GM15510 (cell line): ENCODE results near the gene MGAT4A.

Experiments
- POLR2A ChIP-seq: IDR thresholded peaks from 3 replicates; pipeline ENCODE4 v1.6.1; 2011; ENCODE audit warnings: borderline replicate concordance; ENCODE audit not compliant: insufficient read length; ENCODE audit errors: extremely low read depth

The MGAT4A gene

DNA sequence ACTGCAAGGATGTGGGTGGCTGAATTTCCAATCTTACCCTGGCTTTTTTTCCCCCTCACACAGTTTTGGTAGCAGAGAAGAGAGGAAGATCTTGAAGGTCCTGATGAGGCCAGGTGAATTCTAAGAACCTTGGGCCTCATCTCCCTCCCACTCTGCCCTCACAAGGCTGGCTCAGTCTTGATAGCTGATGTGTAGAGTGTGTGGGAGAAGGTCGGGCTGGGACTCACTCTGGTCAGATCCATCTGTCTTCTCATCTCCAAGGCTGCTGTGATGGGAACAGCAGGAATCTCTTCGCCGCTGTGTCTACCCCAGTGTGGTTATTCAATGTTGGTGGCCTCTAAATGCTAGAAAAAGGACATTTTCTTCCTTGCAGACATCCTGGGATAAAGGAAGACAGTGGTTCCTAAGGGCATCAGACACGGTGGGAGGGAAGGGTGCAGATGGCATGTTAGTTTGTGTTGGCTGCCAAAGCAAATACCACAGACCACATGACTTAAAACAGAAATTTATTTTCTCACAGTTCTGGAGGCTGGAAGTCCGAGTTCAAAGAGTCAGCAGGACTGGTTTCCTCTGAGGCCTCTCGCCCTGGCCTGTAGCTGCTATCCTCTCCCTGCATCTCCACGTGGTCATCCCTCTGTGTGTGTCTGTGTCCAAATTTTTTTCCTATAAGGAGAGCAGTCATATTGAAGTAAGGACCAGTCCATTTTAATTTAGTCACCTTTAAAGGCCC is 37.6 kb upstream of the MGAT4A start:
- TF ChIP-seq POLR2A: no peak

DNA sequence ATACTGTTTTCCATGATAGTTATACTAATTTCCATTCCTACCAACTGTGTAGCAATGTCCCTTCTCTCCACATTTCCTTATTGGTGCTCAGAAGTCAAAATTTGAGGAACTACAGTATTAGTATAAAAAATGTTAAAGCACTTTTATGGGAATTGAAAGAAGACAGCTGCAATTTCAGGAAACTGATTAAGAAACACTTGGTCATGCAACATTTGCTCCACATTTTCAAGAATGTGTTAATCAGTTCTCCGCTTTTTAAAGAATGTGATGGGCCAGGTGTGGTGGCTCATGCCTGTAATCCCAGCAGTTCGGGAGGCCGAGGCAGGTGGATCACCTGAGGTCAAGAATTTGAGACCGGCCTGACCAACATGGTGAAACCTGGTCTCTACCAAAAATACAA is 33.6 kb upstream of the MGAT4A start:
- TF ChIP-seq POLR2A: no peak

DNA sequence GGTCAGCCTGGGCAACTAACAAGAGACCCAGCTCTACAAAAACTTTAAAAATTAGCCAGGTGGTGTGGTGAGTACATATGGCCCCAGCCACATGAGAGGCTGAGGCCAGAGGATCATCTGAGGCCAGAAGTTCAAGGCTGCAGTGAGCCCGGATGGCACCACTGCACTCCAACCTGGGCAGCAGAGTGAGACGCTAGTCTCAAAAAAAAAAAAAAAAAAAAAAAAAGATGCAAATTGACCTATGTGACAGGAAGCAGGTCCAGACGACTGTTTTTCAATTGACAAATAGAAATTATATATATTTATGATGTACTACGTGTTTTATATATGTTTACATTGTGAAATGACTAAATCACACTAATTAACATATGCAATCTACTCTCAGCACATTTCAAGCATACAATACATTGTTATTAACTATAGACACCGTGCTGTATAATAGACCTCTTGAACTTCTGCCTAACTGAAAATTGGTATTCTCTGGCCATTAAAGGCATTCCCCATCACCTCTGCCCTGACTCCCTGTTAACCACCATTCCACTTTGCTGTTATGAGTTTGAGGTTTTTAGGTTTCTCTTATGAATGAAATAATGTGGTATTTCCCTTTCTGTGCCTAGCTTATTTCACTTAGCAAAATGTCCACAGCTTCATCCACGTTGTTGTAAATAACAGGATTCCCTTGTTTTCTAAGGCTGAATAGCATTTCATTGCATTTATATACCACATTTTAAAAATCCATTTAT is 32.4 kb upstream of the MGAT4A start:
- TF ChIP-seq POLR2A: no peak

DNA sequence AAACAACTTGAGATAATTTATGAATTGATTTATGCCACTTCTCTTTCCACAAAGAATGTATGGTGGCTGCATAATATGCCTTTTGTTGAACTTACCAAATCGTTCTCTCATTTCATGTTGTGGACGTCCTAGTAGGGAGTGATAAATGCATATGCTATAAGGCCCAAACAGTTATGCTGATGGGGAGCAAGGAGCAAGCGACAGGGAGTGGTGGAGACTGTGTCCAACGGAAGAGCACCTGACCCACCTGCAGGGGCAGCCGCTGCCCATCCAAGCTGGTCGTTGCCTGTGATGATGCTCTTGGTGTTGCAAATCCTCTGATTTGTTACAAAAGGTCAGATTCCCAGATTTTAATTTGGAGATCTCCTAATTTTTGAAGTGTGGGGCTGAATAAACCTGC is 31.0 kb upstream of the MGAT4A start:
- no peak for TF ChIP-seq POLR2A

DNA sequence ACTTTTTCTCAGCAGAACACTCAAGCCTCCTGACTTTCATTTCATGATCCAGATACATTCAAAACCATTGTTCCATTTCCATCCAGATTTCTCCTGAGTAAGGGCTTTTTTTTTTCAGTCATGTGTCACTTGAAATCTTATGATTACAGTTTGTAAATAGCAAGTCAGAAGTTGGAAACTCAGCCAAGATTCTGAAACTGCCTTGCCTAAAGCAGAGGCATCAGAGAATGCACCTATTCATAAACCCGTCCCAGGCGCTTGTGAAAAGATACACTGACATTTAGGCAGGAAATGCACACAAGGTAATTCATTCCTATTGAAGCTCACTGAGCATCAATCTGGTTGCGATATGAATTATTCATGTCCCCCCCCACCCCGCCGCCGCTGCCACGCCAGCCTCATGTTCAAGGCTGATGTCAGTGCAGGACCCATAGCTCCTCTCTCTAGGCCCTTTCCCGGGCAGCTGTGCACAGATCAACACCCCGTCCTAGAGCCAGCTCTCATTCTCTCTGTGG is 30.4 kb upstream of the MGAT4A start:
- no peak for TF ChIP-seq POLR2A

DNA sequence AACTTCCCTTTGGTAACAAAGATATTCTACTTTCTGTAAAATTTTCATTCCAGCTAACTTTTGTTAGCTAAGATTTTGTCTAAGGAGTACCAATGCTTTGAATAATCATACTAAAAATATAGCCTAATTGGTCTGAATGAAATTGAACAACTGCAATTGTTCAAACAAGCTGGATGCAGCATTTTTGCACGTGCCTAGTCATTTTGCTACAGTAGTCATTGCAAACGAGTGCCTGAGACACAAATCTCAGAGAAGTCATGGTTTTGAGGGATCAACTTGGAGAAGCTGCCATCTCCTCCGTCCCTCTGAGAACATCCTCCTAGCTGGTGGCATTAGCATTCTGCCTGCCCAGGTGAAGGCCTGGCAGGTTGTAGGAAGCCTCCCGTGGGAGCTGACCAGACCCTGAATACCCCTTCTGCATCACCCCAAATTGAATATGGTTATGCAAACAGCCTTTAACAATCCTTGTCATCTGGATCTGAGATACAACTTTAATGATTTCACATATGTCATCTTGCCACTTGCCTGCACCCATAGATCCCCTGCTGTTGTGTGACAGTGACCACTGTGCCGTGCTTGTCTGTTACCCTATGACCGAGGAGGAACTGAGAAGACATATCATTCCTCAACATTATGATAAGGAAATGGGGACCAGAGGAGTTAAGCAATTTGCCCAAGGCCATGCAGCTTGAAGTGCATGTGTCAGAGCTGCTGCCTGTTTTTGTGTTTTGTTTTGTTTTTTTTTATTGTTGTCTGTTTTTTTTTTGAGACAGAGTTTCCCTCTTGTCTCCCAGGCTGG is 29.1 kb upstream of the MGAT4A start:
- TF ChIP-seq POLR2A: no peak

DNA sequence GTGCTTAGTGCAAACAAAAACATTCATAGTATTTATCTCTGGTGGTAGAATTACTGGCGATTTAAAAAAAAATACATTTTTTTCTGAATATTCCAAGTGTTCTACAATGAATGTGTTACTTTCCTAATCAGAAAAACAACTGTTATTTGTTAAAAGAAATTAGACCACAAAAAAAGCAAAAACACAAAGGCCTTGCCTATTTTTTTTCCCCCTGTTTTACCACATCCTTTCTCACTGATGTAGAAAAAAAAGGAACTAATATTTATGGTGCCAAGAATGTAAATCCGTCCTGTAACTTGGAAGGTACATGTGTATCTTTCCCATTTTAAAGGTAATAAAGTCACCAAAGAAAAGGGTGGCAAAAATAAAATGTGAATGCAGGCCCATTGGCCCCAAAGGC is 28.4 kb upstream of the MGAT4A start:
- TF ChIP-seq POLR2A: no peak

DNA sequence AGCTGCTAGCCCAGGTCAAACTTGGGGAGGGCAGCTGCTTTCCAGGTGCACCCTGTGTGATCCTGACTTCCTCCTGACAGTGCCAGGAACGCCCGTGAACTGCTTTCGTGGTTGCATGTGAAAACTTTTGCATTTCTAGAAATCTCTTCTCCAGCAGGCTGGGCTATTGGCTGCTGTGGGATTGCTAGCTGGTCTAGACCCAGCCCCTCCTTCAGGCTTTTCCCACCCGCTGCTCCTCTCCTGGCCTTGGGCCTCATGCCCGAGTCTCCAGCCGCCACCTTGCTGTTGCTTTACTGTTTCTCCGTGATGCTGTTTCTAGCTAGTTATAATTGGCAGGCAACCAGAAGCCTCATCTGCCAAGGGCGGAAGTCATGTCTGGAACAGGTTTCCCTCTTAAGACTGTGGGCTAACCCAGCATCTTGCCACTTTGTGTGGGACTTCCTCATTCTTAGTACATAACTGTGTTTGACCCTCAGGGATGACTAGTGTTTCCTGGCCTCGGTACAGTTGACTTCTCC is 27.0 kb upstream of the MGAT4A start:
- TF ChIP-seq POLR2A: no peak

DNA sequence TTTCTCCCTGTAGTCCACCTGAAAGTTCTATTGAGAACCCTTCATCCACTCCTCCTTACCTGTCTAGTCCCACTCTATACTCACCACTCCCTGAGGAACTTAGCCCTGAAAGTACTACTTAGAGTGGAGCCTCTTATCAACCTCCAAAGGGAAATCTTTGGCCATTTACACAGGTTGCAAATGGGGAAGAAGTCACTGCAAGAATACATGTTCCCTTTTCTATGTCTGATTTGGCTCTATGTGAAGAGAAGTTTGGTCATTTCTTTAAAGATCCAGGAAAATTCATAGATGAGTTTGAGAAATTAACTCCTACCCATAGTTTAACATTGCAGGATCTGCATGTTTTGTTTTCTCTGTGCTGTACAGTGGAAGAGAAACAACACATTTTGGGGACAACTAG is 22.9 kb upstream of the MGAT4A start:
- no peak for TF ChIP-seq POLR2A

DNA sequence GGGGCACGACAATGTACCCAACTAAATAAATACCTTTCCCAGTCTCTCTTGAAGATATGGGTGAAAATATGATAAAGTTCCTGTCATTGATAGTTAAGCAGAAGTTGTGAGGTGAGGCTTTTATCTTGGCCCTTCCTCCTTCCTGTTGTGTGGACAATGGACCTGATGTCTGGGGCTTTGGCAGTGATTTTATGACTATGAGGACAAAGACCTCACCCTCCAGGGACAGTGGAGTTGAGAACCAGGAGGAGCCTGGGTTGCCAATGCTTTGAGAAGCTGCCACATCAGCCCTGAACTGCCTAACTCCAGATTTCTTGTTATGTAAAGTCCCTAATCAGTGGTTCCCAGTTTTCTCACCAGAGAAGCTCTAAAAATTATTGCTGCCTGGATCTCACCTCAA is 20.8 kb upstream of the MGAT4A start:
- no peak for TF ChIP-seq POLR2A

DNA sequence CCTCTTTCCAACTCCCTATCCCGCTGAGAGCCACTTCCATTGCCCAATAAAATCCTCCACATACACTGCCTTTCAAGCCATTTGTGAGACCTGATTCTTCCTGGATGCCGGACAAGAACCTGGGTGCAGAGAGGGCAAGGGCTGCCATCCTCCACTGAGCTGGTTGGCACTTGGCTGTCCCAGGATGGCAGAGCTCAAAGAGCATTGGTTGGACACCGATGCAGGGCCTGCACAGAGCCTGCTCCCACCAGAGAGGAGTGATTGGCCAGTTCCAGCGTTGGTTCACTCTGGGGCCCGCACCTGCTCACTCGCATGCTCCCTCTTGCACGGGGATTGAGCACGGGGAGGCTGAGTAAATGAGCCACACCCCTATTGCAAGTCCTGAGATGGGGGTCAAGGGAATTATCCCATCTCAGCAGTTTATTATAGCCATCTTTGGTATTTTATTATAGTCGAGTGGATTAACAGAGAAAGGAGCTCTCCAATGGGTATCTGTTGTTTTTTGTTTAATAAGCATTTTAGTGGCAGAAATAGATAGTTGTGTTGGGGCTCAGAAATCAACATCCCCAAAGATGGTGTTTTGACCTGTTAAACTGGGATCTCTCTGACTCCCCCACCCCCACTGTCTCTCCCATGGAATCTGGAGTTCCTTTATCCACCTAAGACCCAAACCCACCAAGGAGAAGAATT is 19.8 kb upstream of the MGAT4A start:
- TF ChIP-seq POLR2A: no peak

DNA sequence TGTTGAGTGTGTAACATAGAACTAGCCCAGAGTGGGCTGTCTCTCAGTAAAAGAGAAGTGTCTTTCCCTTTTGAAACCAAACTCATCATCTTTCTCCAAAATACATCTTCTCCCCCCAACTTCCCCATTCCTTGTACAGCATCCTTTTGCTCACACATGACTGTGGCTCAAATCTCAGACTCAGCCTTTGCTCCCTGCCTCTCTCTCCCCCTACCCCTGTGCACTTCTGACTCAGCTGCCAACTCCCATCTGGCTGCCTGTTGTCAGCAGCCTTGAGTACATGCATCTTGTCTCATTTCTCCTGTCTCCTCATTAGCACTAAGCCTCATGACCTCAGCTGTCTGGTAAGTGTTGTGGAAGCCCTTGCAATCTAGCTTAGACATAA is 18.1 kb upstream of the MGAT4A start:
- TF ChIP-seq POLR2A: no peak

DNA sequence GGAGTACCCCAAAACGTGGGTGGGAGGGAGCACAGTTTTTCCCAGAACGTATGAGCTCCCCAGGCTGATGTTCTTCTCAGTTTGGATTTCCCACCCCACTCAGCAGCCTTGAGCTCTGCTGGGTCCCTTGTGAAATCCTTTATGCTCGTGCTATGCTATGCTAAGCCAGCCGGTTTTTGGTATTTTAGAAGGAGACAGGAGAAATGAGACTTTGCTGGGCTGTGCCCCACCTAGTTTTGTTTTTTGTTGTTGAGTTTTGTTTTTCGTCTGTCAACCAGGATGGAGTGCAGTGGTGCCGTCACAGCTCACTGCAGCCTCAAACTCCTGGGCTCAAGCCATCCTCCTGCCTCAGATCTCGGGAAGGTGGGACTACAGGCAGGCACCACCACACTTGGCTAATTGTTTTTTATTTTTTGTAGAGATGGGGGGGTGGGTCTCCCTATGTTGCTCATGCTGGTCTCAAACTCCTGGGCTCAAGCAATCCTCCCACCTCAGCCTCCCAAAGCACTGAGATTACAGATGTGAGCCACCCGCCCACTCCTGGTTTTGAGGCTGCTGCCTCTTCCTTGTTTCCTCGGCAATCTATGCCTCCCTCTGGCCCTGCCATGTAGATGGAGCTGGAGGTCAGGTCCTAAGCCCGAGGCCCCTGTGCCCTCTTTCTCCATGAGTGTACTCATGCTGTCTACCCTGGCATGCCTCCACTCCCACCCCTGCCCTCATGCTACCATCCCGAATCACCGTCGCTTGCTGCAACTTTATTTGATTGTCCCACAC is 17.5 kb upstream of the MGAT4A start:
- no peak for TF ChIP-seq POLR2A

DNA sequence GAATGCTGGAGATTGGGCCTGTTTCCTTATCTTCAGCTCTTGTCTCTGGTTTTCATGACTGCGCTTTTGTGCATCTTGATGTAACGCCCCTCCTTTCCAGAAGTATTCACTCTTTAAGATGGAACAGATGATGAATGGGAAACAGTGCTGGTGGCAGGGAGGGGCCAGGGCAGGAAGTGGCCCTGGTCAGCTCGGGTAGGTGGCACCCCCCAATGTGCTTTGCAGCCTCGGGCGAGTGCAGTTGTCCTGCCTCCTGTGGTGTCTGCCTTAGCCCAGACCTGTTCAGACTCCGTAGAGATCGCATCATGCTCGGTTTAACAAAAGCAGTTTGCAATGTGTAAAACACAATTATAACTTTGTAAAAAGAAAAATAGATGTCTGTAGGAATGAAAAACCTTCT is 17.0 kb upstream of the MGAT4A start:
- TF ChIP-seq POLR2A: no peak

DNA sequence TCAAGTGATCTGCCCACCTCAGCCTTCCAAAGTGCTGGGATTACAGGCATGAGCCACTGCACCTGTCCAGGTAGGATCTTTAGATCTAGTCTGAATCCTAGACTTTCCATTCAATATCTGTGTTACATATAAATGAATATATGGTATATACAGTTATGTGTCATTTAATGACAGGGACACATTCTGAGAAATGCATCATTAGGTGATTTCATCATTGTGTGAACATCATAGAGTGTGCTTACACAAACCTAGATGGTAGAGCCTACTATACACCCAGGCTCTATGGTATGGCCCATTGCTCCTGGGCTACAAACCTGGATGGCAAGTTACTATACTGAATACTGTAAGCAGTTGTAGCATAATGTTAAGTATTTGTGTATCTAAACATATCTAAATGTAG is 15.5 kb upstream of the MGAT4A start:
- TF ChIP-seq POLR2A: no peak

DNA sequence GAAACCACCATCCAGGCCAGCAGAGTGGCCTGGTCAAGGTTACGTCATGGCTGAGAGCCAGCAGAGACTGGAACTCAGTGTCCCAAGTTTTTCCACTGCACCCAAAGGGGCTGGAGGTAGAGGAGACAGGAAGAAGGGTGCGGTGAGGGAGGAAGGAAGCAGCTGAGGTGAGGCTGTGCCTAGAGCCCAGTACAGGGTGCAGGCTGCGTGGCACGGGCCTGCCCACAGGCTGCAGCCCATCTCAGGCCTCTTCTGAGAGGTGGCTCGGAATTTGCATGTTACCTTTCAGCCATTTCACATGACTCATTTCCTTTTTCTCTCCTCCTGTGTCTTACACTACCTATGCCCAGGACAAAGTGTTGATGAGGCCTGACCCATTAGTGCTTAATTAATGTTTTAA is 13.7 kb upstream of the MGAT4A start:
- no peak for TF ChIP-seq POLR2A
